Fibroblast of peridontal ligament (primary cell): ENCODE data around the gene ETV7.
A peak's percentile ranks its signal among the peaks of the same experiment; 100 is the strongest.
"Not testable (repeated sequence)": the region's sequence is repeated elsewhere in the genome, so short reads cannot be mapped to it uniquely, and the experiment has no call there.

Experiments used
- DNase-seq: peaks from one replicate; pipeline ENCODE4 v3.0.0-alpha.2; 2010; ENCODE audit errors: extremely low read depth

ETV7 gene

GRCh38 chr6:36387440-36388303 is at the start of gene ETV7:
Gene ETV7 (minus strand): TSS chr6:36387669. CDS start chr6:36387541, 128 bp downstream.
- DNase-seq: peak; percentile 23

GRCh38 chr6:36436466-36436865 is 49.0 kb upstream of the ETV7 start:
- peak; percentile 73 for DNase-seq

DNA sequence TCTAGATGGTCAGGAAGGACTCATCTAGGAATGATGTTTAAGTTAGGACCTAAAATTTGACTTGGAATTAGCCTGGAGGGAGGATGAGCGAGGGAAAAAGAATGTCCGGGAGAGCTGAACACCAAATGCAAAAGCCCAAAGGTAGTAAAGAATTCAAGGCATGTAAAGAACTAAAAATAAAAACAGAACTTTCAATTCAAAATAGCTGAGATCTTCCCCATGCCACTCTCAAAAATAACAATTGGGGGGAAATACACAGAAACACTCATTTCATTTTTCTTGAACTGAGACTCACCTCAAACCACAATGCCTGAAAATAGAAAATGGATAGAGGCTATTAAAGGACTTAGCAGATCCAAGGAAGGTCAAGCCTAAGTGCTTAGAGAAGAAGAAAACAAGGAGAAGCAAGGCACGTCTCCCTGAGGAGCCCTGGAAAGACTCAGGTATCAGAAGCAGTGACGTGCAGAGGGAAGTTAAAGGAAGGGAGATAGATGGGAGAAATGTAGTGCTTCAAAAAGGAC is 44.7 kb upstream of the ETV7 start:
- DNase-seq: peak; percentile 34

DNA sequence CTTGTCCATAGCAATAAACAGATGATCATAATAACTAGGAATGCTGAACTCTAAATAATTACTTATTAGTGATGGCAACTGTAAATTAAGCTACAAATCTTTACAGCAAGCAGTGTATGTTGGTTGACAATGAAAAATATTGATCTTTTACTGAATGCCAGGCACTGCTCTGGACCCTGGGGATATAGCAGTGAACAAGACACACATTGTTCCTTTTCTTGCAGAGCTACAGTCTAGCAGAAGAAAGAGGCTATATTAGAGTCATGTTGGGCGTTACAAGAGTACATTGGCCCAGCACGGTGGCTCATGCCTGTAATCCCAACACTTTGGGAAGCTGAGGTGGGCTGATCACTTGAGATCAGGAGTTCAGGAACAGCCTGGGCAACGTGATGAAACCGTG is 43.7 kb upstream of the ETV7 start:
- DNase-seq: no peak

DNA sequence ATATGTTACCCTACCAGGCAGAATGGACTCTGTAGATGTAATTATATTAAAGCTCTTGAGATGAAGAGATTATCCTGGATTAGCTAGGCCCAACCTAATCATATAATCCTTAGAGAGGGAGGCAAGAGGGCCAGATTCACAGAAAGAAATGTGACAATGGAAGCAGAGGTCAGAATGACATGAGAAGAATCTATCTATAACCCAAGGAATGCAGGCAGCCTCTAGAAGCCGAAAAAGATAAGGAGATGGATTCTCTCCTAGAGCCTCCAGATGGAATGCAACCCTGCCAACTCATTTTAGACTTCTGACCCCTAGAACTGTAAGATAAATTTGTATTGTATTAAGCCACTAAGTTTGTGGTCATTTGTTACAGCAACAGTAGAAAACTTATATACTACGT is 42.9 kb upstream of the ETV7 start:
- DNase-seq: no peak

DNA sequence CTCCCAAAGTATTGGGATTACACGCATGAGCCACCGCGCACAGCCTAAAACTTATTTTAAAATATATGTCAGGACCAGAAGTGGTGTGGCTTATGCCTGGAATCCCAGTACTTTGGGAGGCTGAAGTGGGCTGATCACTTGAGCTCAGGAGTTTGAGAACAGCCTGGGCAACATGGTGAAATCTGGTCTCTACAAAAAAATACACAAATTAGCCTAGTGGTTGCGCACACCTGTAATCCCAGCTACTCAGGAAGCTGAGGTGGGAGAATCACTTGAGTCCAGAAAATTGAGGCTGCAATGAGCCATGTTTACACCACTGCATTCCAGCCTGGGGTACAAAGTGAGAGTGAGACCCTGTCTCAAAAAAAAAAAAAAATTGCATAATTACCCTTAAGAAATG is 41.4 kb upstream of the ETV7 start:
- DNase-seq: peak; percentile 15

DNA sequence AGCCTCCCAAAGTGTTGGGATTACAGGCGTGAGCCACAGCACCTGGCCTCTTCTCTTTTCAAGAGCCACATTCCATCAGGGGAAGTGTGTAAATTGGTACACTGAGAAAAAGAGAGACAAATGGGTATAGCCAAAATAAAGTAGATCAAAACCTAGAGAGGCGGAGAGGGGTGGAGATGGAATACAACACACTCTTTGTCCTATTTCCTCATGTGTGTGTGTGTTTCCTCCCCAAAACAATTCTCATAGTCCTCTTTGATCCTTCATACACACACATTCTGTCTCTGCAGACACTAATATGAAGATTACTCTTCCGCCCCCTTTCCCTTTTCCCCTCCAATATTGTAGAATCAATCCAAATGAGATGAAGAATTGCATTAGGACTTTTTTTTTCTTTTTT is 39.2 kb upstream of the ETV7 start:
- DNase-seq: no peak

DNA sequence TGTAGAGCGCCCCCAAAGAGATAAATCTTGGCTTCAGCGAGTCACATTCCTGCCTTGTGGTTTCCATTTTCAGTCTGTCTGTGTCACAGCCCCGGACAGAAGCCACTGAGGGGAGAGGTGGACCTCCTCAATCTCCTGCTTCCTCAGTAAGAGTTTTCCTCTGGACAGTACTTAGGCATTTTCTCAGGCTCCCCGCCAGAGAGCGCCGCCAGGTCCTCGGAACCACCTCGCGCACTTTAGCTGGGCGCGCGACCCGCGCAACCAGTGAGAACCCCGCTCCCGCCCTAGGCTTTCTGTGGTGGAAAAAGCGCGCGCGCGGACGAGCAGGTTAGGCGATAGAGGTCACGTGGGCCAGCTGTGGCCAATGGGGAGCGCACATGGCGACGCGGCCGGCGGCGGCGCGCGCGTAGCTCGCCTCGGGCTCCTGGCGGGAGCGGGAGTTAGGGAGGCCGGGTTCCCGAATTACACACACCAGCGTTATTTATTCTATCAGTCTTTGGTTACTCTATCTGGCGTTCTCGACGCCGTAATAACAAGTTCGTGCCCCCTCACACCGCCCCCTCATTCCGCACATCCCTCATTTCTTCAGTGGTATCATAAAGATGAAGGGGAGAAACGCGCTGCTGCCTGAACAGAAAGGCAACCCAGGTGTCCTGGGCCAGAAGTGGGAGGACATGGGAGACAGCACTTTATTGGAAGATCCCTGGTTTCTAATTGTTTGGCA is 35.8 kb upstream of the ETV7 start:
- DNase-seq: peak; percentile 94

- DNase-seq: no peak
Measured at GRCh38 chr6:36422714-36423100, 35.2 kb upstream of the ETV7 start.

DNA sequence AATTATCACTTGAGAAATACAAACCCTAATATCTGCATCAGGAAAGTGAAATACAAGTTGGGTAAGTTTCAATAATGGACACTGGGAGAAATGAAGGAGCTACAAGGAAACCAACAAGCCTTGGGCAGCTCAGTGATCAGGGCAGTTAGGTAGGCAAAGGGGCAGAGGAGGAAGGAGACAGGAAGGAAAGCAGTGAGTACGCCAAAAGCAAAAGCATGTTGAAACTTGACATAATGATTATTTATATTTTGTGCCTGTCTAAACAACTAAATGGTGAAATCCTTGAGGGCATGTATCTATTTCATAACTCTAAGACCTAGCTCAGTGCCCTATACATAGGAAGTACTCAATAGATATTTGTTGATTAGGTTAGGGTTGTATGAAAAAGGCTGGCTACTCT is 31.8 kb upstream of the ETV7 start:
- no peak for DNase-seq

GRCh38 chr6:36418558-36418957 is 31.1 kb upstream of the ETV7 start:
- no peak for DNase-seq

GRCh38 chr6:36414481-36414880 is 27.0 kb upstream of the ETV7 start:
- no peak for DNase-seq

- DNase-seq: no peak
Measured at GRCh38 chr6:36413489-36414480, 26.3 kb upstream of the ETV7 start.

DNA sequence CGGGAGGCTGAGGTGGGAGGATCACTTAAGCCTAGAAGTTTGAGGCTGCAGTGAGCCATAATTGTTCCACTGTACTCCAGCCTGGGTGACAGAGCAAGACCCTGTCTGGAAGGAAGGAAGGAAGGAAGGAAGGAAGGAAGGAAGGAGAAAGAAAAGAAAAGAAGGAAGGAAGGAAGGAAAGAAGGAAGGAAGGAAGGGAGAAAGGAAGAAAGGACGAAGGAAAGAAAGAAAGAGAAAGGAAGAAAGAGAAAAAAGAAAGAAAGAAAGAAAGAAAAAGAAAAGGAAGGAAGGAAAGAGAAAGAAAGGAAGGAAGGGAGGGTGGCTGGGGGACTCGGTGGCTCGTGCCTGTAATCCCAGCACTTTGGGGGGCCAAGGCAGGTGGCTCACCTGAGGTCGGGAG is 22.2 kb upstream of the ETV7 start:
- not testable (repeated sequence) for DNase-seq

DNA sequence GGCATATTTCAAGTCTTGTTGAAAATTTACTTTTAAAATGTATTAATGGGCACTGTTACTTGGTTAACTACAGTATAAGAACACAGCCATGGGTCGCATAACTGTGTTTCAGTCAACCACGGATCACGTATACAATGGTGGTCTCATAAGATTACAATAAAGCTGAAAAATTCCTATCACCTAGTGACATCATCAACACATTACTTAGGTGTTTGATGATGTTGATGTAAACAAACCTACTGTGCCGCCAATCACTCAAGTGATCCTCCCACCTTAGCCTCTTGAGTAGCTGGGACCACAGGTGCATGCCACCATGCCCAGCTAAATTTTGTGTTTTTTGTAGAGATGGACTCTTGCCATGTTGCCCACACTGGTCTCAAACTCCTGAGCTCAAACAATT is 16.7 kb upstream of the ETV7 start:
- no peak for DNase-seq

- no peak for DNase-seq
Measured at GRCh38 chr6:36402481-36402880, 15.0 kb upstream of the ETV7 start.

DNA sequence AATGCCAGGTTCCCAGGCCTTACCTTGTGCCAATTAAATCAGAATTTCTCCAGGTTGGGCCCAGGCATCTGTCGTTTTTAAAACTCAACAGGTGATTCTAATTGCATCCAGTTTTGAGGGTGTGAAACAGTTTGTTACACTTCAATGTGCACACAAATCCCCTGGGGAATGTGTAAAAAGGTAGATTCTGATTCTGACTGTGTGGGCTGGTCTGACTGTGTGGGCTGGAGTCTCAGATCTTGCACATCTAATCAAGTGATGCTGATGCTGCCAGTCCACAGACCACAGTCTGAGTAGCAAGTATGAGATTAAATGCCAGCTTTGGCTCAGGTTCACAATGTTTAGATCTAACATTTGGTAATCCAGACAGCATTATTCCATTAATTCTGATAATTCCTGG is 12.5 kb upstream of the ETV7 start:
- no peak for DNase-seq

DNA sequence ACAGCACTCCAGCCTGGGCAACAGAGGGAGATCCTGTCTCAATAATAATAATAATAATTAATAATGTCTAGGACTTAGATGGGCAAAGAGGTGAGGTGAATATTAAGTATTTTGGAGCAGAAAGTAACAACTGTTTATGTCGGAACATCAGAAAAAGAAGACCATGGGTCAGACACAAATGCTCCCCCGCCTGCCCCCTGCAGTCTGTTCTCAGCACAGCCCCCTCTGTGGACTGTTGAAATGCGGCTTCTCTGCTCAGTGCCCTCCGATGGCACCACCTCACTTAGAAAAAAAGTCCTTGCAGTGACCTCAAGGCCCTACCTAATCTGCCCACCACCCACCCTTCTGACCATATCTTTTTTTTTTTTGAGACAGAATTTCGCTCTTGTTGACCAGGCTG is 5.2 kb upstream of the ETV7 start:
- no peak for DNase-seq

- no peak for DNase-seq
Measured at GRCh38 chr6:36389353-36389752, 1.9 kb upstream of the ETV7 start.

- DNase-seq: peak; percentile 73
Measured at GRCh38 chr6:36386495-36387439, 702 bp downstream of the ETV7 start.

DNA sequence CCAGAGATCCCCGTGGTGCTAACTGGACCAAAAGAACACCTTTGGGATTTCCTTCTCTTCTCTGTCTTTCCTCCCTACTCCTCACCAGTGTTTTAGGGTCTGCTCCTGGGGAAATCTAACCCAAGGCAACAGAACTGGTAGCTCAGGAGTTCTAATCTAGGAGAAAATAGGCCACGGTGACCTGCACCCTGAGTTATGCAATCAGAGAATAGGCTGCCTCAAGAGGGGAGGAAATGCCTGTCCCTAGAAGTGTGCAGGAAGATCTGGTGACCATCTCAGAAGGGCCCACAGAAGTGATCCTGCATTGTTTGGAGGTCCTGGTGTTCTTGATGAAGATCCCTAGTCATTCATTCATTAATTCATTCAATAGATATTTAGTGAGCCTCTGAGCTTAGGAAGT is 3.4 kb downstream of the ETV7 start:
- no peak for DNase-seq
